Measurements from ENCODE around the gene PIK3C2G. TPM values are rescaled to one million over a fixed set of nuclear protein-coding genes. Genes with fewer than 3 reads are reported as not detected.

Gene PIK3C2G
- total RNA-seq, 1 experiment from 2014 or later, result not detected

DNA sequence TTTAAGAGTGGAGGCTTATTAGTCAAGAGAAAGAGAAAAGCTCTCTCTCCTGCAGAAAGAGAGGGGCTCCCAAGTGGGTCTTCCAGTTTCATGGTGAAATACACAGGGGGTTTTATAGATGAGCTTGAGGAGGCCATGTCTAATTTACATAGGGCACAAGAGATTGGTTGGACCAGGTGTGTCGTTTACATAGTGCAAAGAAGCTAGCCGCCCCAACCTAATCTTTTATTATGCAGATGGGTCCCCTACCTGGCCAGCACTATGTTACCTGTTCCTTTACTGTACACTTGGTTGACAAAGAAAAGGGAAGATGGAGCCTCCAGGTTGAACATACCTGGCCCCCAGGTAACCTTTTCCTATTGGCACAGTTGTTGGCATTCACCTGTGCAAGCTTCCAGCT is 195.0 kb downstream of the PIK3C2G start:
- no peak overlapping the region for H3K27ac ChIP-seq (ENCODE audit: low read depth, low read length, poor library complexity, severe bottlenecking)
- no peak for DNase-seq (ENCODE audit: low spot score)
- no peaks in the 10 kb centered on the region for H3K9me3 ChIP-seq (ENCODE audit: low read depth, low read length, poor library complexity, severe bottlenecking)
- H3K4me3 ChIP-seq (ENCODE audit: low read depth, low read length, poor library complexity, severe bottlenecking), result no peak overlapping the region
- TF ChIP-seq, protein P1, sequence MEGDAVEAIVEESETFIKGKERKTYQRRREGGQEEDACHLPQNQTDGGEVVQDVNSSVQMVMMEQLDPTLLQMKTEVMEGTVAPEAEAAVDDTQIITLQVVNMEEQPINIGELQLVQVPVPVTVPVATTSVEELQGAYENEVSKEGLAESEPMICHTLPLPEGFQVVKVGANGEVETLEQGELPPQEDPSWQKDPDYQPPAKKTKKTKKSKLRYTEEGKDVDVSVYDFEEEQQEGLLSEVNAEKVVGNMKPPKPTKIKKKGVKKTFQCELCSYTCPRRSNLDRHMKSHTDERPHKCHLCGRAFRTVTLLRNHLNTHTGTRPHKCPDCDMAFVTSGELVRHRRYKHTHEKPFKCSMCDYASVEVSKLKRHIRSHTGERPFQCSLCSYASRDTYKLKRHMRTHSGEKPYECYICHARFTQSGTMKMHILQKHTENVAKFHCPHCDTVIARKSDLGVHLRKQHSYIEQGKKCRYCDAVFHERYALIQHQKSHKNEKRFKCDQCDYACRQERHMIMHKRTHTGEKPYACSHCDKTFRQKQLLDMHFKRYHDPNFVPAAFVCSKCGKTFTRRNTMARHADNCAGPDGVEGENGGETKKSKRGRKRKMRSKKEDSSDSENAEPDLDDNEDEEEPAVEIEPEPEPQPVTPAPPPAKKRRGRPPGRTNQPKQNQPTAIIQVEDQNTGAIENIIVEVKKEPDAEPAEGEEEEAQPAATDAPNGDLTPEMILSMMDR (conservative IDR thresholded peaks at IDR 0.05; ENCODE audit: low read depth, low read length), result no peak
- TF ChIP-seq EZH2 (IDR thresholded peaks at IDR 0.05; ENCODE audit: borderline replicate concordance, low read depth, low read length, poor library complexity, severe bottlenecking), result no peak
- intact Hi-C loops (cut with micrococcal nuclease; ENCODE audit: unreplicated experiment), result no loop called here
- no peaks in the 10 kb centered on the region for H3K27me3 ChIP-seq (replicated peaks; ENCODE audit: insufficient read depth, low read depth, low read length, poor library complexity)
- H3K36me3 ChIP-seq (ENCODE audit: insufficient read depth, low read length, poor library complexity, severe bottlenecking), result no peaks in the 10 kb centered on the region
- no TSS peak for BruUV-seq (replicated peaks)
- POLR2A ChIA-PET (ENCODE audit: low non-redundant PET), result no interaction called here
- CTCF ChIA-PET, result no interaction called here
- no peaks in the 10 kb centered on the region for H3K4me1 ChIP-seq (ENCODE audit: insufficient read depth, low read length, poor library complexity, severe bottlenecking)

DNA sequence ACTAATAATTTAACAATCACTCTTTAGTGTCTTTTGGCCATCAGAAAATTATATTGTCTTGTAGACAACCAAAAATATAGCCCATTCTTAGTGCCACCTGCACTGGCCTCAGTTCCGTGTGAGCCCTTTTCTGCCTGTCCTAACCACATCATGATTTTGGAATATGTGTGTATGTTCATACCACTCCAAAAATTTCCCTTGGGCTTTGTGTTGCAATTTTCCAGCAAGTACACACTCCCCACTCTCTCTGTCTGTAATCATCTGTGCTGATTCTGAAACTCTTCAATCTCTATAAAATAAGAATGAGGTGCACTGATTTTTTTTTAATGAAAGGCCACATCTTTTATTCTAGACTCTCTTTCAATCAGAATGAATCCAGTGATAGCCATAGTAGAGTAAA is 196.0 kb downstream of the PIK3C2G start:
- no TSS peak for BruUV-seq (replicated peaks)
- Histone ChIP-seq H3K4me3 (ENCODE audit: low read depth, low read length, poor library complexity, severe bottlenecking) (no peak overlapping the region), H3K36me3 (ENCODE audit: insufficient read depth, low read length, poor library complexity, severe bottlenecking) (no peaks in the 10 kb centered on the region), H3K27ac (ENCODE audit: low read depth, low read length, poor library complexity, severe bottlenecking) (no peak overlapping the region), H3K27me3 (replicated peaks; ENCODE audit: insufficient read depth, low read depth, low read length, poor library complexity) (no peaks in the 10 kb centered on the region), H3K9me3 (ENCODE audit: low read depth, low read length, poor library complexity, severe bottlenecking) (no peaks in the 10 kb centered on the region), H3K4me1 (ENCODE audit: insufficient read depth, low read length, poor library complexity, severe bottlenecking) (no peaks in the 10 kb centered on the region)
- POLR2A ChIA-PET (ENCODE audit: low non-redundant PET), result no interaction called here
- no peak for DNase-seq (ENCODE audit: low spot score)
- intact Hi-C loops (cut with micrococcal nuclease; ENCODE audit: unreplicated experiment), result no loop called here
- CTCF ChIA-PET, result no interaction called here
- TF ChIP-seq EZH2 (IDR thresholded peaks at IDR 0.05; ENCODE audit: borderline replicate concordance, low read depth, low read length, poor library complexity, severe bottlenecking), result no peak
- TF ChIP-seq, protein P1 (conservative IDR thresholded peaks at IDR 0.05; ENCODE audit: low read depth, low read length), result no peak

DNA sequence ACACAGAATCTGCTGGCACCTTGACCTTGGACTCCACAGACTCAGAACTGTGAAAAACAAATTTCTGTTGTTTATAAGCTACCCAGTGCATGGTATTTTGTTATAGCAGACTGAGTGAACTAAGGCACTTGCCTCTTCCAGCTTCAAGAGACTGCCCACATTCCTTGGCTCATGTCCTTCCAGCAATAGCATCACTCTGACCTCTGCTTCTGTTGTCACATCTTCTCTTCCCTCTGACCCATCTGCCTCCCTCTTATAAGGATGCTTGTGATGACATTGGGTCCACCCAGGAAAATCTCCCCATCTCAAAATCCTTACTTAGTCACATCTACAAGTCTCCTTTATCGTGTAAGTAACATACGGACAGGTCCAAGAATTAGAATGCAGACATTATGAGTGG is 200.4 kb downstream of the PIK3C2G start:
- Histone ChIP-seq H3K4me1 (ENCODE audit: insufficient read depth, low read length, poor library complexity, severe bottlenecking) (no peaks in the 10 kb centered on the region), H3K27me3 (replicated peaks; ENCODE audit: insufficient read depth, low read depth, low read length, poor library complexity) (peaks cover 2% of the 10 kb centered on the region), H3K9me3 (ENCODE audit: low read depth, low read length, poor library complexity, severe bottlenecking) (no peaks in the 10 kb centered on the region), H3K36me3 (ENCODE audit: insufficient read depth, low read length, poor library complexity, severe bottlenecking) (no peaks in the 10 kb centered on the region), H3K27ac (ENCODE audit: low read depth, low read length, poor library complexity, severe bottlenecking) (no peak overlapping the region), H3K4me3 (ENCODE audit: low read depth, low read length, poor library complexity, severe bottlenecking) (no peak overlapping the region)
- TF ChIP-seq EZH2 (IDR thresholded peaks at IDR 0.05; ENCODE audit: borderline replicate concordance, low read depth, low read length, poor library complexity, severe bottlenecking), result no peak
- TF ChIP-seq, protein P1 (conservative IDR thresholded peaks at IDR 0.05; ENCODE audit: low read depth, low read length), result no peak
- POLR2A ChIA-PET (ENCODE audit: low non-redundant PET), result no interaction called here
- CTCF ChIA-PET, result no interaction called here
- intact Hi-C loops (cut with micrococcal nuclease; ENCODE audit: unreplicated experiment), result no loop called here
- DNase-seq (ENCODE audit: low spot score), result no peak
- no TSS peak for BruUV-seq (replicated peaks)

All from A673 (cell line).